Subcutaneous abdominal adipose tissue (tissue), 5 donors: ENCODE results near the gene ST3GAL6.

Experiments used
- H3K27ac ChIP-seq: one replicate; pipeline ENCODE4 v1.7.0; 2013; ENCODE audit warnings: low read depth, mild to moderate bottlenecking, inconsistent platforms, low read length, moderate library complexity
- H3K27me3 ChIP-seq, 5 donors: one replicate each; pipeline ENCODE4 v1.7.0; 2013; ENCODE audit warnings: low read length in 5 of 5, inconsistent platforms in 1 of 5; ENCODE audit not compliant: control insufficient read depth in 5 of 5, insufficient read depth in 4 of 5
- H3K36me3 ChIP-seq, 5 donors: one replicate each; pipeline ENCODE4 v1.7.0; 2013; ENCODE audit warnings: low read length in 5 of 5; ENCODE audit not compliant: control insufficient read depth in 5 of 5, insufficient read depth in 5 of 5
- H3K4me1 ChIP-seq, 5 donors: one replicate each; pipeline ENCODE4 v1.7.0; 2013; ENCODE audit warnings: low read length in 5 of 5, mild to moderate bottlenecking in 3 of 5, moderate library complexity in 1 of 5; ENCODE audit not compliant: control insufficient read depth in 5 of 5, insufficient read depth in 5 of 5
- H3K4me3 ChIP-seq, 5 donors: one replicate each; pipeline ENCODE4 v1.7.0; 2013; ENCODE audit warnings: low read length in 5 of 5, low read depth in 1 of 5
- H3K9ac ChIP-seq, 5 donors: one replicate each; pipeline ENCODE4 v1.7.0; 2013; ENCODE audit warnings: low read length in 5 of 5, mild to moderate bottlenecking in 4 of 5, moderate library complexity in 3 of 5
- H3K9me3 ChIP-seq, 5 donors: one replicate each; pipeline ENCODE4 v1.7.0; 2013; ENCODE audit warnings: low read length in 5 of 5; ENCODE audit not compliant: control insufficient read depth in 5 of 5
- donor health status: healthy.
- donor health status: healthy.
- donor health status: healthy.
- donor health status: healthy.
- donor health status: healthy.

Gene ST3GAL6

GRCh38 chr3:98770261-98771039 is 7.3 kb downstream of the ST3GAL6 start:
- peaks cover 0 to 28% (median 7%) of the 10 kb centered on the region in 5 donors for H3K4me1 ChIP-seq
- no peaks in the 10 kb centered on the region for H3K27me3 ChIP-seq
- no peak overlapping the region for H3K9ac ChIP-seq
- H3K9me3 ChIP-seq = no peaks in the 10 kb centered on the region
- no peak overlapping the region for H3K27ac ChIP-seq
- peaks cover 0 to 4% (median 2%) of the 10 kb centered on the region in 5 donors for H3K36me3 ChIP-seq
- H3K4me3 ChIP-seq = no peak overlapping the region

DNA sequence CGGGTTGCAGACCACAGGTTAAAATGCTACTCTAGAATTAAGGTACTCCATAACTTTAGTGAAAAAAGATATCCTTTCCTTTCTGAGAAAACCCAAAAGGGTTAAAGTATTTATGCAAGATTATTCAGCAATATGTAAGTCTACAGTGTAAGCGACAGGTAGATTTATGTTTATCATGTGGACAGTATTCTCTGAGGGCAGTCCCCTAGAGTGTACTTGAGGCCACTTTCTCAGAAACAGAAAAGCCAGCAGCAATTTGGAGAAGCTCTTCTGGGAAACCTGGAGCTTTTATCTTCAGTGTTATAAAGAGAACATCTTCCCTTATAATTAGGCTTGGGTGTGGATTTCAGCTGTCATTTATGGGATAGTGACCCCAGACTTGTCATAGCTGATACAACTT is 8.9 kb downstream of the ST3GAL6 start:
- no peaks in the 10 kb centered on the region for H3K9me3 ChIP-seq
- H3K4me1 ChIP-seq = peaks cover 0 to 19% (median 7%) of the 10 kb centered on the region in 5 donors
- peaks cover 0 to 6% (median 2%) of the 10 kb centered on the region in 5 donors for H3K36me3 ChIP-seq
- no peak overlapping the region for H3K27ac ChIP-seq
- no peak overlapping the region for H3K4me3 ChIP-seq
- H3K9ac ChIP-seq = no peak overlapping the region
- no peaks in the 10 kb centered on the region for H3K27me3 ChIP-seq

GRCh38 chr3:98775459-98776139 is 12.5 kb downstream of the ST3GAL6 start:
- Histone ChIP-seq H3K4me3 (no peak overlapping the region), H3K36me3 (peaks cover 0 to 6% (median 2%) of the 10 kb centered on the region in 5 donors), H3K4me1 (peaks cover 6 to 30% (median 27%) of the 10 kb centered on the region in 5 donors), H3K27me3 (no peaks in the 10 kb centered on the region), H3K27ac (no peak overlapping the region), H3K9ac (no peak overlapping the region), H3K9me3 (no peaks in the 10 kb centered on the region)

DNA sequence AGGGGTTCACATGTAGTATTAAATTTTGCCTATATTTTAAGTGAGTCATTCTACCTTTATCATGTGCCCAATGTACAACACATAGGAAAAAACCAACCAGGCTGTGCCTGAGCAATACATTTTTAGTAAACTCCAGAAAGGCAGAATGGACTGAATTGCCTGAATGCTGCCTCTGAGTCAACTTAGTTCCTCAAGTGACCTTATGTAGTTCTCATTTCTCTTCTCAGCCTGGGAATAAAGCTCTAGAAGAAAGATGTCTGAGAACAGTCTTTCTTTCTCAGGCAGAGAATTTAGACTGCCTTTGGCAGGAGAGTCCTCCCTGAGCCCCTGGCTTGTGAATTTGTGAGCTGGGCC is 13.0 kb downstream of the ST3GAL6 start:
- Histone ChIP-seq H3K4me1 (peaks cover 6 to 30% (median 27%) of the 10 kb centered on the region in 5 donors), H3K36me3 (peaks cover 0 to 6% (median 2%) of the 10 kb centered on the region in 5 donors), H3K27ac (no peak overlapping the region), H3K27me3 (no peaks in the 10 kb centered on the region), H3K9ac (no peak overlapping the region), H3K9me3 (no peaks in the 10 kb centered on the region), H3K4me3 (no peak overlapping the region)

GRCh38 chr3:98777286-98777685 is 14.1 kb downstream of the ST3GAL6 start:
- Histone ChIP-seq H3K4me1 (peaks cover 6 to 30% (median 24%) of the 10 kb centered on the region in 5 donors), H3K4me3 (no peak overlapping the region), H3K36me3 (peaks cover 0 to 6% (median 2%) of the 10 kb centered on the region in 5 donors), H3K9me3 (no peaks in the 10 kb centered on the region), H3K9ac (no peak overlapping the region), H3K27ac (no peak overlapping the region), H3K27me3 (no peaks in the 10 kb centered on the region)

GRCh38 chr3:98777801-98778220 is 14.7 kb downstream of the ST3GAL6 start:
- Histone ChIP-seq H3K36me3 (peaks cover 0 to 8% (median 2%) of the 10 kb centered on the region in 5 donors), H3K4me3 (no peak overlapping the region), H3K27me3 (no peaks in the 10 kb centered on the region), H3K4me1 (peaks cover 6 to 30% (median 23%) of the 10 kb centered on the region in 5 donors), H3K9ac (no peak overlapping the region), H3K9me3 (no peaks in the 10 kb centered on the region), H3K27ac (peak overlapping the region; percentile 51)

DNA sequence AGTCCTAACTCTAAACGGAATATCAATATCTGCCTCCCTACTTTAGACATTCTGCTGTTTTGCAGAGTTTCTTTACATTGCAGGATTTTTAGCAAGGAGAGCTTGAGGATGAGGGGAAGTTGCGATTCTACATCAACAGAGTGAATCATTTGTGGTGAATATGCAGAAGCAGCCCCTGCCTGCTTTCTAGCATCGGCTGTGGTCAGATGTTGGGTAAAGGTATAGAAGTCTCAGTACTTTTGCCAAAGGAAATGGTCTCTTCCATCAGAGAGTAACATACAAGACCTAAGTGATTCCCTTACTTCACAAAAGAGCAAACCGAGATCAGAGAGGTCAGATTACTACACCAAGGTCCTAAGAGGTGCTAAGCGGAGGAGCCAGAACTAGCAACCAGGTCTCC is 15.2 kb downstream of the ST3GAL6 start:
- Histone ChIP-seq H3K27me3 (no peaks in the 10 kb centered on the region), H3K9me3 (no peaks in the 10 kb centered on the region), H3K36me3 (peaks cover 0 to 12% (median 6%) of the 10 kb centered on the region in 5 donors), H3K9ac (no peak overlapping the region), H3K4me1 (peaks cover 6 to 30% (median 23%) of the 10 kb centered on the region in 5 donors), H3K4me3 (no peak overlapping the region), H3K27ac (peak overlapping the region; percentile 51)

- Histone ChIP-seq H3K36me3 (peaks cover 0 to 12% (median 4%) of the 10 kb centered on the region in 5 donors), H3K9ac (no peak overlapping the region), H3K4me1 (peaks cover 6 to 30% (median 26%) of the 10 kb centered on the region in 5 donors), H3K27ac (peak overlapping the region; percentile 51), H3K4me3 (no peak overlapping the region), H3K27me3 (no peaks in the 10 kb centered on the region), H3K9me3 (no peaks in the 10 kb centered on the region)
These were observed 15.8 kb downstream of the ST3GAL6 start for GRCh38 chr3:98778852-98779413.

GRCh38 chr3:98779541-98780335 is 16.6 kb downstream of the ST3GAL6 start:
- H3K9ac ChIP-seq = no peak overlapping the region
- H3K27ac ChIP-seq = peak overlapping the region; percentile 42
- no peak overlapping the region for H3K4me3 ChIP-seq
- no peaks in the 10 kb centered on the region for H3K27me3 ChIP-seq
- peaks cover 6 to 36% (median 33%) of the 10 kb centered on the region in 5 donors for H3K4me1 ChIP-seq
- no peaks in the 10 kb centered on the region for H3K9me3 ChIP-seq
- peaks cover 0 to 9% (median 4%) of the 10 kb centered on the region in 5 donors for H3K36me3 ChIP-seq
